MCF 10A (cell line): Measurements from ENCODE around the gene NUAK2. TPM values are rescaled to one million over a fixed set of nuclear protein-coding genes. Genes with fewer than 3 reads are reported as not detected.

ENCODE experiments used
- BruUV-seq: library from RNA; stranded (reverse); fragments of 400-500 nt; replicated peaks from 2 replicates; lab custom pipeline; 2021; lab: Mats Ljungman, UMichigan
- CTCF ChIA-PET: fragments of 300-600 bp; sonication (Branson Sonifier 250); formaldehyde crosslinking; extraction: SDS; loops from one replicate; lab custom pipeline; 2021; ENCODE audit warnings: antibody characterized with exemption, inconsistent platforms; lab: Yijun Ruan, JAX
- POLR2A ChIA-PET: fragments of 300-600, 350-650 bp; sonication (Branson Sonifier 250); formaldehyde crosslinking; extraction: SDS; loops from one replicate; lab custom pipeline; 2020; ENCODE audit warnings: antibody characterized with exemption, inconsistent platforms; lab: Yijun Ruan, JAX
- DNase-seq: peaks from one replicate; pipeline ENCODE4 v3.0.0-alpha.2; 2018; ENCODE audit not compliant: unreplicated experiment
- H3K27ac Mint-ChIP-seq: one replicate; pipeline ENCODE4 v1.8.0; 2022; ENCODE audit warnings: mild to moderate bottlenecking, low read depth, mixed read lengths; ENCODE audit not compliant: unreplicated experiment
- H3K27me3 Mint-ChIP-seq: one replicate; pipeline ENCODE4 v1.8.0; 2022; ENCODE audit warnings: mixed read lengths; ENCODE audit not compliant: insufficient read depth, unreplicated experiment
- H3K36me3 Mint-ChIP-seq: one replicate; pipeline ENCODE4 v1.8.0; 2022; ENCODE audit warnings: mild to moderate bottlenecking, moderate library complexity, mixed read lengths; ENCODE audit not compliant: insufficient read depth, unreplicated experiment
- H3K4me1 Mint-ChIP-seq: one replicate; pipeline ENCODE4 v1.8.0; 2022; ENCODE audit warnings: mixed read lengths; ENCODE audit not compliant: insufficient read depth, unreplicated experiment
- H3K4me3 Mint-ChIP-seq: one replicate; pipeline ENCODE4 v1.8.0; 2022; ENCODE audit warnings: mild to moderate bottlenecking, moderate library complexity, mixed read lengths; ENCODE audit not compliant: unreplicated experiment
- H3K9me3 Mint-ChIP-seq: one replicate; pipeline ENCODE4 v1.8.0; 2022; ENCODE audit warnings: mixed read lengths; ENCODE audit not compliant: unreplicated experiment
- intact Hi-C: fragments of 100-400 bp; cut with micrococcal nuclease; formaldehyde crosslinking; loops from 2 replicates; pipeline ENCODE4 v1.14.1; 2022
- total RNA-seq: library from RNA; stranded (reverse); gene quantifications from 2 replicates; pipeline ENCODE4 v1.2.3, GENCODE V29; 2022
- TF ChIP-seq, protein P1 (sequence below): fragments of 200-600 bp; IDR thresholded peaks from one replicate; pipeline ENCODE4 v1.8.0; 2022; ENCODE audit warnings: antibody characterized with exemption, mild to moderate bottlenecking; ENCODE audit not compliant: unreplicated experiment

The NUAK2 gene
- total RNA-seq, 1 experiment from 2014 or later: 6.0 TPM

DNA sequence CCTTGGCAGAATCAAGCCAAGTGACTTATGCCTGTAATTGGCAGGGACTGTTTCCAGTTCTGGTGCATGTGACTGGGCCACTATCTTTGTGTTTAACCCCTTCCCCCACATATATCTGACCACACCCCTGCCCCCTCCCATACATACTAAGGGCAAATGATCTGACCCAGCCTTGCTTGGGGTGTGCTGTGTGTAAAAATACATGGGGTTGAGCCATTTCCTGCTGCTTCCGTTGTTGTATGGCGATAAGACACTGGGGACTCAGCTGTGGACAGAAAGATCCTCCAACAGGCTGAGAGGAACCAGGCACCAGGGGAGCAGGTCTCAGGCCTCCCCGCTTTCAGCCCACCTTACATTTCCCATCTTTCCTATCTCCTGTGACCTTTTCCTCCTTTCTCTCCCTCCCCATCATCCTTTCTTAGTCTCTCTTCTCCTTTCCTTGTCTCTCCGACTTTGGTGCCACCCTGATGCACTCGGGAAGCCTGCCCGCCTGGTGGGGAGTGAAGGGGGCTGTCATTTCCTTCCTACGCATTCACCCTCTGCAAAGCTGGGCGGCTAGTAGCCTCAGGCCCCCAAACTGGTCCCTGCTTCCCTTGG, 54.1 kb downstream of the NUAK2 start:
- DNase-seq: no peak
- H3K4me1 Mint-ChIP-seq: peaks cover 23% of the 10 kb centered on the region
- intact Hi-C loops: no loop called here
- no peaks in the 10 kb centered on the region for H3K9me3 Mint-ChIP-seq
- TF ChIP-seq, protein P1, sequence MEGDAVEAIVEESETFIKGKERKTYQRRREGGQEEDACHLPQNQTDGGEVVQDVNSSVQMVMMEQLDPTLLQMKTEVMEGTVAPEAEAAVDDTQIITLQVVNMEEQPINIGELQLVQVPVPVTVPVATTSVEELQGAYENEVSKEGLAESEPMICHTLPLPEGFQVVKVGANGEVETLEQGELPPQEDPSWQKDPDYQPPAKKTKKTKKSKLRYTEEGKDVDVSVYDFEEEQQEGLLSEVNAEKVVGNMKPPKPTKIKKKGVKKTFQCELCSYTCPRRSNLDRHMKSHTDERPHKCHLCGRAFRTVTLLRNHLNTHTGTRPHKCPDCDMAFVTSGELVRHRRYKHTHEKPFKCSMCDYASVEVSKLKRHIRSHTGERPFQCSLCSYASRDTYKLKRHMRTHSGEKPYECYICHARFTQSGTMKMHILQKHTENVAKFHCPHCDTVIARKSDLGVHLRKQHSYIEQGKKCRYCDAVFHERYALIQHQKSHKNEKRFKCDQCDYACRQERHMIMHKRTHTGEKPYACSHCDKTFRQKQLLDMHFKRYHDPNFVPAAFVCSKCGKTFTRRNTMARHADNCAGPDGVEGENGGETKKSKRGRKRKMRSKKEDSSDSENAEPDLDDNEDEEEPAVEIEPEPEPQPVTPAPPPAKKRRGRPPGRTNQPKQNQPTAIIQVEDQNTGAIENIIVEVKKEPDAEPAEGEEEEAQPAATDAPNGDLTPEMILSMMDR: no peak
- no peaks in the 10 kb centered on the region for H3K36me3 Mint-ChIP-seq
- peaks cover 9% of the 10 kb centered on the region for H3K27me3 Mint-ChIP-seq
- H3K27ac Mint-ChIP-seq: no peak overlapping the region
- CTCF ChIA-PET: interaction anchor here (0.7 to 22.3 kb wide), 5 partner anchors 11 to 208 kb away, joined by 3 to 1857 read pairs (median 18); partner anchors contain the start of gene NUAK2
- POLR2A ChIA-PET: interaction anchor here (0.7 to 2.7 kb wide), 3 partner anchors 53 to 780 kb away, joined by 3 to 15 read pairs (median 3); partner anchors contain the start of gene NUAK2
- no TSS peak for BruUV-seq
- H3K4me3 Mint-ChIP-seq: no peak overlapping the region

- intact Hi-C loops: no loop called here
- POLR2A ChIA-PET: interaction anchor here (0.6 to 2.7 kb wide), 7 partner anchors 19 to 1066 kb away, joined by 3 to 15 read pairs (median 3); partner anchors contain the start of gene NUAK2
- Mint-ChIP-seq H3K9me3 (no peaks in the 10 kb centered on the region), H3K27me3 (peaks cover 9% of the 10 kb centered on the region), H3K4me3 (no peak overlapping the region), H3K36me3 (no peaks in the 10 kb centered on the region), H3K27ac (no peak overlapping the region), H3K4me1 (peaks cover 23% of the 10 kb centered on the region)
- BruUV-seq: no TSS peak
- no peak for DNase-seq
- CTCF ChIA-PET: interaction anchor here (0.6 to 4.0 kb wide), 12 partner anchors 9 to 208 kb away, joined by 3 to 32 read pairs (median 4); no protein-coding TSS in a partner anchor
- TF ChIP-seq, protein P1: no peak
Measured at GRCh38 chr1:205266611-205267305, 54.8 kb downstream of the NUAK2 start.

DNA sequence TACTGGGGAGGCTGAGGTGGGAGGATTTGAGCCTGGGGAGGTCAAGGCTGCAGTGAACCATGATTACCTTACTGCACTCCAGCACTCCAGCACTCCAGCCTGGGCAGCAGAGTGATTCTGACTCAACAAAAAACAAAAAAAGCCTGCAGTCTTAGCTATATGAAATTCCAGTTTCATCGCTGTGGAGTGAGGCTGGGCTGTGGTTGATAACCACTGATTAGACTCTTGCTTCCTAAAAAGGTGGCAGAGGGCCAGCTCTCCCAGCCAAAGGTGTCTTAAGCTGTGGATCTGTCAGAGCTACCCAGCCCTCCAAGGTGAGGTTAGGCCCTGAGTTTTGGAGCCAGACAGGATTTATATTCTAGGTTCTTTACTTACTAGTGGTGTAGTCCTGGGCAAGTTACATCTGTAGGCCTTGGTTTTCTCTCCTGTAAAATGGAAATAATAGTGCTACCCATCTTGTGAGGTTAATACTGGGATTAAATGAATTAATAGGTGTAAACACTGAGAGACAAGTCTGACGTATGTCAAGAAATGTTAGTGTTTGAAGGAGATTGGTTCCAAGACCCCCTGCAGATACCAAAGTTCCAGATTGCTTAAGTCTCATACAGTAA, 57.9 kb downstream of the NUAK2 start:
- peaks cover 30% of the 10 kb centered on the region for H3K4me1 Mint-ChIP-seq
- H3K27me3 Mint-ChIP-seq: no peaks in the 10 kb centered on the region
- TF ChIP-seq, protein P1: no peak
- H3K9me3 Mint-ChIP-seq: no peaks in the 10 kb centered on the region
- H3K27ac Mint-ChIP-seq: no peak overlapping the region
- ChIA-PET POLR2A (interaction anchor here (1.0 to 1.1 kb wide), 3 partner anchors 21 to 143 kb away, joined by 3 to 6 read pairs (median 4); no protein-coding TSS in a partner anchor), CTCF (interaction anchor here (1.3 to 14.4 kb wide), 5 partner anchors 11 to 72 kb away, joined by 3 to 487 read pairs (median 32); partner anchors contain the start of gene TMCC2)
- H3K36me3 Mint-ChIP-seq: no peaks in the 10 kb centered on the region
- no TSS peak for BruUV-seq
- no peak overlapping the region for H3K4me3 Mint-ChIP-seq
- no peak for DNase-seq
- intact Hi-C loops: no loop called here
